NOMO-1 (cell line): ENCODE measurements around the gene NPIPA1.
"Not testable (repeated sequence)": the region's sequence is repeated elsewhere in the genome, so short reads cannot be mapped to it uniquely, and the experiment has no call there.

Experiments used
- DNase-seq, 2 experiments: peaks; one replicate each; lab custom pipeline; 2025; ENCODE audit not compliant: unreplicated experiment in 2 of 2; lab: John Stamatoyannopoulos, UW

Gene NPIPA1

GRCh38 chr16:14937143-14937542, at the start of gene NPIPA1:
Gene NPIPA1 (plus strand): TSS chr16:14937443. CDS start chr16:14937443, 0 bp downstream.
- not testable (repeated sequence) for DNase-seq

- DNase-seq, result not testable (repeated sequence)
Measured at GRCh38 chr16:14892111-14892510, 45.1 kb upstream of the NPIPA1 start.

- DNase-seq, result not testable (repeated sequence)
Measured at GRCh38 chr16:14895382-14895781, 41.9 kb upstream of the NPIPA1 start.

GRCh38 chr16:14896023-14896422, 41.2 kb upstream of the NPIPA1 start:
- DNase-seq, result not testable (repeated sequence)

GRCh38 chr16:14897006-14897664, 40.1 kb upstream of the NPIPA1 start:
- DNase-seq, result not testable (repeated sequence)

GRCh38 chr16:14898162-14898561, 39.1 kb upstream of the NPIPA1 start:
- not testable (repeated sequence) for DNase-seq

- not testable (repeated sequence) for DNase-seq
Measured at GRCh38 chr16:14903191-14903957, 33.9 kb upstream of the NPIPA1 start.

GRCh38 chr16:14909744-14910143, 27.5 kb upstream of the NPIPA1 start:
- DNase-seq, result not testable (repeated sequence)

- not testable (repeated sequence) for DNase-seq
Measured at GRCh38 chr16:14910833-14911629, 26.2 kb upstream of the NPIPA1 start.

- not testable (repeated sequence) for DNase-seq
Measured at GRCh38 chr16:14911954-14912353, 25.3 kb upstream of the NPIPA1 start.

GRCh38 chr16:14912588-14912987, 24.7 kb upstream of the NPIPA1 start:
- not testable (repeated sequence) for DNase-seq

- DNase-seq, result not testable (repeated sequence)
Measured at GRCh38 chr16:14918504-14918903, 18.7 kb upstream of the NPIPA1 start.

- DNase-seq, result not testable (repeated sequence)
Measured at GRCh38 chr16:14919837-14920600, 17.2 kb upstream of the NPIPA1 start.

- DNase-seq, result not testable (repeated sequence)
Measured at GRCh38 chr16:14922285-14922684, 15.0 kb upstream of the NPIPA1 start.

GRCh38 chr16:14922968-14923367, 14.3 kb upstream of the NPIPA1 start:
- not testable (repeated sequence) for DNase-seq

- not testable (repeated sequence) for DNase-seq
Measured at GRCh38 chr16:14923394-14924088, 13.7 kb upstream of the NPIPA1 start.

GRCh38 chr16:14924359-14924758, 12.9 kb upstream of the NPIPA1 start:
- DNase-seq, result not testable (repeated sequence)

- not testable (repeated sequence) for DNase-seq
Measured at GRCh38 chr16:14924982-14925381, 12.3 kb upstream of the NPIPA1 start.

GRCh38 chr16:14928064-14928714, 9.1 kb upstream of the NPIPA1 start:
- not testable (repeated sequence) for DNase-seq
